Neuronal stem cell (in vitro differentiated cells): ENCODE data around the gene CAMSAP2.

ENCODE experiments used
- DNase-seq: peaks from one replicate; pipeline ENCODE4 v3.0.0-alpha.2; 2013; ENCODE audit warnings: low spot score
- H2AFZ ChIP-seq: one replicate; pipeline ENCODE4 v1.6.1; 2013; ENCODE audit warnings: mild to moderate bottlenecking, low read length, inconsistent platforms
- H2AK5ac ChIP-seq: 2 replicates; pipeline ENCODE4 v1.6.1; 2013; ENCODE audit warnings: low read depth, mild to moderate bottlenecking, inconsistent platforms, low read length, moderate library complexity, mixed read lengths
- H2BK120ac ChIP-seq: 2 replicates; pipeline ENCODE4 v1.6.1; 2013; ENCODE audit warnings: low read depth, mild to moderate bottlenecking, inconsistent platforms, low read length, moderate library complexity, mixed read lengths
- H2BK12ac ChIP-seq: one replicate; pipeline ENCODE4 v1.6.1; 2013; ENCODE audit warnings: low read length, inconsistent platforms
- H2BK15ac ChIP-seq: 2 replicates; pipeline ENCODE4 v1.6.1; 2013; ENCODE audit warnings: mild to moderate bottlenecking, low read length, inconsistent platforms, mixed read lengths
- H2BK5ac ChIP-seq: one replicate; pipeline ENCODE4 v1.6.1; 2013; ENCODE audit warnings: inconsistent platforms, mild to moderate bottlenecking, low read length, moderate library complexity
- H3K14ac ChIP-seq: one replicate; pipeline ENCODE4 v1.6.1; 2013; ENCODE audit warnings: low read length, inconsistent platforms
- H3K18ac ChIP-seq: 2 replicates; pipeline ENCODE4 v1.6.1; 2013; ENCODE audit warnings: low read length, inconsistent platforms
- H3K23ac ChIP-seq: 2 replicates; pipeline ENCODE4 v1.6.1; 2013; ENCODE audit warnings: low read depth, mild to moderate bottlenecking, mixed read lengths, low read length, inconsistent platforms; ENCODE audit not compliant: poor library complexity
- H3K27ac ChIP-seq: replicated peaks from 3 replicates; pipeline ENCODE4 v1.5.1; 2013; ENCODE audit warnings: low read length, inconsistent platforms
- H3K27me3 ChIP-seq, 3 experiments: 2 replicates each; pipeline ENCODE4 v1.6.1; 2013; ENCODE audit warnings: low read length in 3 of 3, mild to moderate bottlenecking in 2 of 3, inconsistent platforms in 1 of 3, low read depth in 1 of 3, mixed read lengths in 1 of 3, moderate library complexity in 1 of 3; ENCODE audit not compliant: control insufficient read depth in 3 of 3, insufficient read depth in 3 of 3
- H3K36me3 ChIP-seq, 2 donors: replicated peaks in 1 of 2; 2 replicates each; pipeline ENCODE4 v1.6.1; 2013; ENCODE audit warnings: low read length in 2 of 2; ENCODE audit not compliant: control insufficient read depth in 2 of 2, insufficient read depth in 2 of 2
- H3K4ac ChIP-seq: 2 replicates; pipeline ENCODE4 v1.6.1; 2013; ENCODE audit warnings: inconsistent platforms, mild to moderate bottlenecking, low read length, moderate library complexity
- H3K4me1 ChIP-seq, 2 donors: 1 replicate in 1 of 2; 2 replicates in 1 of 2; pipeline ENCODE4 v1.6.1; 2013; ENCODE audit warnings: low read length in 2 of 2, low read depth in 1 of 2; ENCODE audit not compliant: control insufficient read depth in 2 of 2, insufficient read depth in 1 of 2
- H3K4me2 ChIP-seq: one replicate; pipeline ENCODE4 v1.6.1; 2013; ENCODE audit warnings: mild to moderate bottlenecking, low read length, inconsistent platforms; ENCODE audit not compliant: insufficient read depth, poor library complexity, severe bottlenecking
- H3K4me3 ChIP-seq, 2 donors: 2 replicates each; pipeline ENCODE4 v1.5.1; 2013; ENCODE audit warnings: low read length in 2 of 2, mild to moderate bottlenecking in 2 of 2, inconsistent platforms in 1 of 2, moderate library complexity in 1 of 2
- H3K79me1 ChIP-seq: one replicate; pipeline ENCODE4 v1.6.1; 2013; ENCODE audit warnings: low read depth, mild to moderate bottlenecking, inconsistent platforms, low read length, moderate library complexity
- H3K9ac ChIP-seq: one replicate; pipeline ENCODE4 v1.6.1; 2013; ENCODE audit warnings: mild to moderate bottlenecking, low read depth, low read length, inconsistent platforms; ENCODE audit not compliant: poor library complexity
- H3K9me3 ChIP-seq, 2 donors: replicated peaks in 1 of 2; 2 replicates each; pipeline versions ENCODE3 to v1.6.1; 2013; ENCODE audit warnings: low read length in 2 of 2, mild to moderate bottlenecking in 2 of 2, inconsistent platforms in 1 of 2, low read depth in 1 of 2, mixed read lengths in 1 of 2, moderate library complexity in 1 of 2; ENCODE audit not compliant: control insufficient read depth in 2 of 2, insufficient read depth in 1 of 2
- H4K8ac ChIP-seq: one replicate; pipeline ENCODE4 v1.6.1; 2013; ENCODE audit warnings: low read depth, mild to moderate bottlenecking, inconsistent platforms, low read length, moderate library complexity
- H4K91ac ChIP-seq: one replicate; pipeline ENCODE4 v1.6.1; 2013; ENCODE audit warnings: low read length, low read depth, mild to moderate bottlenecking, inconsistent platforms; ENCODE audit not compliant: poor library complexity
- WGBS, 2 donors: extraction: QIAGEN DNeasy Blood & Tissue Kit; methylation state at CpG; one replicate each; pipeline ENCODE4 v1.1.7; 2013; ENCODE audit warnings: missing lambda C conversion rate in 2 of 2, mixed read lengths in 1 of 2; ENCODE audit not compliant: insufficient read length in 2 of 2, insufficient replicate concordance in 1 of 2; ENCODE audit errors: extremely low coverage in 2 of 2; 5-methylcytosine and 5-hydroxymethylcytosine counted together

Gene CAMSAP2

GRCh38 chr1:200738949-200739651, 407 bp downstream of the CAMSAP2 start:
- no CpG with 5 or more reads among the region's 80 CpGs for WGBS, 2 donors

DNA sequence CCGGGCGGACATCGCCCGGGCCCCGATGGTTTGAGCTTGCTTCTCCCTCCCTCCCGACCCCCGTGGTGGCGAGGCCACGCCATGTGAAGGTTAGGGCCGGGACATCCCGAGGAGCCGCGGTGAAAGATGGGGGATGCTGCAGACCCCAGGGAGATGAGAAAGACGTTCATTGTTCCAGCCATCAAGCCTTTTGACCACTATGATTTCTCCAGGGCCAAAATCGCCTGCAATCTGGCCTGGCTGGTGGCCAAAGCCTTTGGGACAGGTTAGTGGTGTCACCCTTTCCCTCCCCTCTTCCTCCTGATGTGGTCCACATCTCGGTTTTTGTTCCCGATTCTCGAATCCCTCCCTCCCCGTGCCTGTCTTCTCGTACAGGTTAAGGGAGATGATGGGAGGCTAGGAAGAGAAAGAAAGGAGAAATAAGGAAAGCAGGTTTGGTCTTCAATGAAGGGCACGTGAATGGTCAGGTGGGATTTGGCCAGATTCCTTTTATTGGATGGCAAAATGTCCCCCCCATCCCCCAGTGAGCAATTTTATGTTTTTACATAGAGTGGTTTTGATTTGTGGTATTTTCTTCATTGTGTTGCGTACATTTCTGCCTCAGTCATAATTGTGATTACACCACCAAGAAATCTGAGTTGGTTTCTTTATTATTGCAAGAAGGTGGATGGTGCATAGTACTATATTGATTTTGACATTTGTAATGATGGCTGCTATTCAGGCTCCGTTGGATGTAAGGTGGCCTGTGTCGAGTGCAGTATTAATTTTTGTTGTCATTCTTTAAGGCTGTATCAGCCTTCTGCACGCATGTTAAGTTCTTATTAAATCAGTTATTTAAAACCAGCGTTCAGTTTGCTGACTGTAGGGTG, 1.2 kb downstream of the CAMSAP2 start:
- Histone ChIP-seq H3K4ac (no peak overlapping the region), H3K36me3 (peaks cover 0 to 5% of the 10 kb centered on the region in 2 donors), H2AFZ (peak overlapping the region; percentile 97), H3K9ac (peak overlapping the region; percentile 97), H2BK5ac (peak overlapping the region; percentile 98), H3K18ac (peak overlapping the region; percentile 98), H2BK15ac (peak overlapping the region; percentile 77), H4K91ac (no peak overlapping the region), H3K14ac (peak overlapping the region; percentile 60), H3K27me3 (no peaks in the 10 kb centered on the region), H3K4me2 (peak overlapping the region; percentile 70), H2AK5ac (peak overlapping the region; percentile 81), H3K23ac (no peak overlapping the region), H2BK12ac (peak overlapping the region; percentile 30), H2BK120ac (peak overlapping the region; percentile 85), H3K9me3 (no peaks in the 10 kb centered on the region), H3K4me1 (peaks cover 7 to 14% of the 10 kb centered on the region in 2 donors), H4K8ac (no peak overlapping the region), H3K4me3 (peak overlapping the region; percentile 70 to 88), H3K79me1 (no peaks in the 10 kb centered on the region), H3K27ac (peak overlapping the region; percentile 99)
- WGBS, 2 donors: no CpG with 5 or more reads among the region's 26 CpGs
- DNase-seq: no peak

More at GRCh38 chr1:200738949-200739651, 407 bp downstream of the CAMSAP2 start:
- Histone ChIP-seq H2BK120ac (peak overlapping the region; percentile 85), H3K18ac (peak overlapping the region; percentile 98), H3K9ac (peak overlapping the region; percentile 97), H3K27me3 (no peaks in the 10 kb centered on the region), H2BK12ac (no peak overlapping the region), H3K14ac (peak overlapping the region; percentile 60), H3K23ac (peak overlapping the region; percentile 92), H4K91ac (no peak overlapping the region), H3K4ac (no peak overlapping the region), H3K36me3 (peaks cover 0 to 2% of the 10 kb centered on the region in 2 donors), H3K27ac (peak overlapping the region; percentile 99), H2BK5ac (peak overlapping the region; percentile 98), H4K8ac (no peak overlapping the region), H2BK15ac (peak overlapping the region; percentile 84), H3K79me1 (no peaks in the 10 kb centered on the region), H3K4me3 (peak overlapping the region; percentile 70 to 88), H3K9me3 (no peaks in the 10 kb centered on the region), H2AK5ac (peak overlapping the region; percentile 81), H3K4me2 (peak overlapping the region; percentile 70), H2AFZ (peak overlapping the region; percentile 97), H3K4me1 (peaks cover 7 to 14% of the 10 kb centered on the region in 2 donors)
- peak; percentile 80 for DNase-seq

GRCh38 chr1:200740571-200741208, 2.0 kb downstream of the CAMSAP2 start:
- Histone ChIP-seq H2BK15ac (no peak overlapping the region), H3K9ac (no peak overlapping the region), H4K8ac (no peak overlapping the region), H3K9me3 (no peaks in the 10 kb centered on the region), H3K4me1 (peaks cover 7 to 14% of the 10 kb centered on the region in 2 donors), H4K91ac (no peak overlapping the region), H3K23ac (no peak overlapping the region), H3K4me2 (peak overlapping the region; percentile 12), H2AFZ (no peak overlapping the region), H3K4me3 (peak overlapping the region in 1 of 2 donors; percentile 70), H2BK12ac (no peak overlapping the region), H3K27me3 (no peaks in the 10 kb centered on the region), H2AK5ac (no peak overlapping the region), H3K79me1 (no peaks in the 10 kb centered on the region), H3K18ac (no peak overlapping the region), H3K27ac (no peak overlapping the region), H2BK5ac (no peak overlapping the region), H3K14ac (no peak overlapping the region), H3K36me3 (peaks cover 0 to 10% of the 10 kb centered on the region in 2 donors), H3K4ac (no peak overlapping the region), H2BK120ac (no peak overlapping the region)
- DNase-seq: no peak
- WGBS, 2 donors: no CpG with 5 or more reads among the region's 3 CpGs
